Left hindlimb (tissue), 1 donor: ENCODE results near the gene FAM136A.
"Not testable (repeated sequence)": the region's sequence is repeated elsewhere in the genome, so short reads cannot be mapped to it uniquely, and the experiment has no call there.

Experiments
- DNase-seq: peaks from one replicate; pipeline ENCODE4 v3.0.0-alpha.2; 2018

FAM136A gene

GRCh38 chr2:70283500-70284191 is 18.2 kb downstream of the FAM136A start:
- no peak for DNase-seq

GRCh38 chr2:70282439-70282838 is 19.4 kb downstream of the FAM136A start:
- DNase-seq, result no peak

- DNase-seq, result no peak
Measured at GRCh38 chr2:70280242-70280798, 21.5 kb downstream of the FAM136A start.

GRCh38 chr2:70270323-70270722 is 31.5 kb downstream of the FAM136A start:
- no peak for DNase-seq

GRCh38 chr2:70269422-70270302 is 32.2 kb downstream of the FAM136A start:
- DNase-seq, result not testable (repeated sequence)

- not testable (repeated sequence) for DNase-seq
Measured at GRCh38 chr2:70266925-70267324, 34.9 kb downstream of the FAM136A start.

- no peak for DNase-seq
Measured at GRCh38 chr2:70261501-70261900, 40.4 kb downstream of the FAM136A start.

GRCh38 chr2:70258532-70258875 is 43.4 kb downstream of the FAM136A start:
- DNase-seq, result peak; percentile 41

GRCh38 chr2:70255637-70256314 is 46.1 kb downstream of the FAM136A start:
- DNase-seq, result no peak

- DNase-seq, result no peak
Measured at GRCh38 chr2:70250434-70250833, 51.4 kb downstream of the FAM136A start.

- DNase-seq, result peak; percentile 99
Measured at GRCh38 chr2:70248181-70248847, 53.6 kb downstream of the FAM136A start, which contains the start of gene TIA1. Gene TIA1, minus strand, starts transcription at chr2:70248628. Its CDS starts 198 bp downstream, at chr2:70248430.

GRCh38 chr2:70247364-70248180 is 54.3 kb downstream of the FAM136A start:
- DNase-seq, result no peak
